Hepatocyte (in vitro differentiated cells): Measurements from ENCODE around the gene WHRN. TPM values are rescaled to one million over a fixed set of nuclear protein-coding genes. Genes with fewer than 3 reads are reported as not detected.

ENCODE experiments used
- DNase-seq: peaks from one replicate; pipeline ENCODE4 v3.0.0-alpha.2; 2016; ENCODE audit warnings: low spot score
- H2AFZ ChIP-seq: fragments of 200-600 bp; sonication (generic); 2 replicates; pipeline ENCODE4 v1.6.0; 2016; ENCODE audit warnings: antibody characterized with exemption, mild to moderate bottlenecking
- H3K27ac ChIP-seq: fragments of 200-600 bp; sonication (generic); 2 replicates; pipeline ENCODE4 v1.5.1; 2016; ENCODE audit warnings: mild to moderate bottlenecking
- H3K27me3 ChIP-seq: fragments of 200-600 bp; sonication (generic); 2 replicates; pipeline ENCODE4 v1.6.1; 2016
- H3K36me3 ChIP-seq: fragments of 200-600 bp; sonication (generic); replicated peaks from 2 replicates; pipeline ENCODE4 v1.5.1; 2016; ENCODE audit warnings: low read depth; ENCODE audit not compliant: insufficient read depth
- H3K4me1 ChIP-seq: fragments of 200-600 bp; sonication (generic); 2 replicates; pipeline ENCODE4 v1.5.1; 2016; ENCODE audit warnings: mild to moderate bottlenecking, moderate library complexity; ENCODE audit not compliant: insufficient read depth
- H3K4me2 ChIP-seq: fragments of 200-600 bp; sonication (generic); 2 replicates; pipeline ENCODE4 v1.6.0; 2016
- H3K4me3 ChIP-seq: fragments of 200-600 bp; sonication (generic); 2 replicates; pipeline ENCODE4 v1.5.1; 2016; ENCODE audit warnings: mild to moderate bottlenecking
- H3K79me2 ChIP-seq: fragments of 200-600 bp; sonication (generic); 2 replicates; pipeline ENCODE4 v1.6.0; 2017; ENCODE audit warnings: mild to moderate bottlenecking
- H3K9me2 ChIP-seq: fragments of 200-600 bp; sonication (generic); replicated peaks from 2 replicates; pipeline ENCODE4 v1.6.0; 2017; ENCODE audit warnings: mild to moderate bottlenecking; ENCODE audit not compliant: insufficient read depth
- H3K9me3 ChIP-seq: fragments of 200-600 bp; sonication (generic); 2 replicates; pipeline ENCODE4 v1.5.1; 2016; ENCODE audit warnings: low read depth, mild to moderate bottlenecking
- H4K20me1 ChIP-seq: fragments of 200-600 bp; sonication (generic); 2 replicates; pipeline ENCODE4 v1.6.0; 2016; ENCODE audit warnings: mild to moderate bottlenecking; ENCODE audit not compliant: insufficient read depth, poor library complexity, severe bottlenecking
- CTCF ChIP-seq: fragments of 200-600 bp; sonication (generic); IDR thresholded peaks from 2 replicates; pipeline ENCODE4 v1.5.1; 2016; ENCODE audit warnings: antibody characterized with exemption, mild to moderate bottlenecking; ENCODE audit not compliant: poor library complexity
- EZH2 ChIP-seq: fragments of 200-600 bp; sonication (generic); IDR thresholded peaks from 2 replicates; pipeline ENCODE4 v1.6.1; 2016; ENCODE audit warnings: antibody characterized with exemption, mild to moderate bottlenecking, borderline replicate concordance
- EZH2phosphoT487 ChIP-seq: fragments of 200-600 bp; sonication (generic); IDR thresholded peaks from one replicate; pipeline ENCODE4 v1.6.1; 2018; ENCODE audit warnings: antibody characterized with exemption, mild to moderate bottlenecking, low read depth, moderate library complexity; ENCODE audit not compliant: unreplicated experiment, severe bottlenecking
- WGBS: methylation state at CpG from one replicate; pipeline ENCODE4 v1.1.6; 2016; ENCODE audit warnings: low lambda C conversion rate; ENCODE audit errors: missing lambda C conversion rate; 5-methylcytosine and 5-hydroxymethylcytosine counted together
- polyA plus RNA-seq: library from polyadenylated mRNA; unstranded; fragments of >200 nt; fragmentation: Nextera tagmentation; extraction: Ambion mirVana; gene quantifications from 2 replicates; pipeline ENCODE4 v1.2.1, GENCODE V29; 2016
- total RNA-seq: library from RNA; depleted of rRNA; stranded (reverse); fragments of >200 nt; gene quantifications from 2 replicates; pipeline ENCODE4 v1.2.3, GENCODE V29; 2014

WHRN gene
- total and polyA plus RNA-seq, 2 experiments from 2014 or later: 3.2 to 6.6 TPM

DNA sequence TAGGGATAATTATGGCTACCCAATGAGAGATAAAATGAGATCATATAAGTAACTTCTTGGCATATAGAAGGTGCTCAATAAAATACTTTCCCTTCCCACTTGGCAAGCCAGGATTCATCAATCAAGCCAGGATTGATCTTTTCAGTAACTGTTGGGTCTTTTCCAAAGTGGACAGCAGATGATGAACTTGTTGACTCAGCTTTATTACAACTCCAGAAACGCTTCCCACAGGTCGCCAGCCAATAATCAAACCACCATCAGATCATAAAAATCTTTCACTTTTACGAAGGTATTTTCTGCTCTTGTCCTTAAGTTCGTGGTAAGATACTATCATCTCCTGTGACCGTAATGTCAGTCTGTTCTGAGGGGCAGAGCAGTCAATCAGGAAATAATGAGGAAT lies 39.8 kb upstream of the WHRN start:
- Histone ChIP-seq H4K20me1 (no peaks in the 10 kb centered on the region), H3K4me1 (no peaks in the 10 kb centered on the region), H3K36me3 (no peaks in the 10 kb centered on the region), H3K9me3 (no peaks in the 10 kb centered on the region), H3K27ac (no peak overlapping the region), H2AFZ (no peak overlapping the region), H3K27me3 (peaks cover 3% of the 10 kb centered on the region), H3K4me3 (no peak overlapping the region), H3K4me2 (no peak overlapping the region), H3K79me2 (no peaks in the 10 kb centered on the region), H3K9me2 (no peaks in the 10 kb centered on the region)
- 45% methylated on average over 5 of the region's 5 CpGs for WGBS
- no peak for DNase-seq
- TF ChIP-seq EZH2phosphoT487 (no peak), CTCF (no peak), EZH2 (no peak)

DNA sequence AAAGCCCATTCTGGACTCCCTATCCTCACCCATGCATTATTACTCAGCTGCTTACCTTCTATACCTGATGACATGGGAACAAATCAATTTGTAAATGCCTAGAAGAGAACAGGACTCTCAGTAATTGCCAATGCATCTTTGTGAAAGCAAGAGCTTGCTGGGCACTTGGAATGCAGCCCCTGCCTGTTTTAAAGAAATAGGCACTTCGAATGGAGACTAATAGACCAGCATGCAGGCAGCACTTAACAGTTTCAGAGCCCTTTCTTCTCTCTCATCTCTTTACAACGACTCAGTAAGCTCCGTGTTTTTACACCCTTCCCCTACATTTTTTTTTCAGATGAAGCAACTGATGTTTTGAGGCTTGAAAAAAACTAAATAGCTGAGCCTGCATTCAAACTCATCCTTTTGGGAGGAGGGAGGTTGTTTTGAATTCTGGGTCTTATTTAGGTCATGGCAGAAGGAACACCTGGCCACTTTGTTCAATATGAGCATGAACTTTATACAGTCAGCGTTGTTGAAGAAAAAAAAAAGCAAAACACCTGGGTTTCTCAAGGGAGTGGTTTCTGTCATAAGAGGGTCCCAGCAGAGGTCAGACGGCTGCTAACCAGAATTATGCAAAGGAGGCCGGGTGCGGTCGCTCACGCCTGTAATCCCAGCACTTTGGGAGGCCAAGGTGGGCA lies 34.6 kb upstream of the WHRN start:
- H2AFZ ChIP-seq: no peak overlapping the region

DNA sequence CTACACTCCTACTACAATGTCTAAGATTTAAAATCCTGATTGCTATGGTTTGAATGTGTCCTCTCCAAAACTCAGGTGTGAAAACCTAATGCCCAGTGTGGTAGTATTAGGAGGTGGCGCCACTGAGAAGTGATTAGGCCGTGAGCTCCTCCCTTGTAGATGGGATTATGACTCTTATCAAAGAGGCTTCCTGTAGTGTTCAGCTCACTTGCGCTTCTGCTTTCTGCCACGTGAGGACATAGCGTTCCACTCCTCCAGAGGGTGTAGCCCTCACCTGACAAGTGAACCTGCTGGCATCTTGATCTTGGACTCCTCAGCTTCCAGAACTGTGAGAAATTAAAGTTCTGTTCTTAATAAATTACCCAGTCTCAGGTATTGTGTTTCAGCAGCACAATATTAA lies 33.0 kb upstream of the WHRN start:
- Histone ChIP-seq H2AFZ (no peak overlapping the region), H3K9me2 (no peaks in the 10 kb centered on the region), H3K36me3 (no peaks in the 10 kb centered on the region), H3K27me3 (peaks cover 12% of the 10 kb centered on the region), H3K4me2 (no peak overlapping the region), H3K9me3 (no peaks in the 10 kb centered on the region), H3K4me1 (no peaks in the 10 kb centered on the region), H4K20me1 (no peaks in the 10 kb centered on the region), H3K27ac (no peak overlapping the region), H3K4me3 (no peak overlapping the region), H3K79me2 (no peaks in the 10 kb centered on the region)
- TF ChIP-seq CTCF: peak; percentile 21
- no peak for TF ChIP-seq EZH2phosphoT487
- DNase-seq: peak; percentile 64
- 16% methylated on average over 5 of the region's 5 CpGs for WGBS

More for the DNA sequence above, 34.6 kb upstream of the WHRN start:
- Histone ChIP-seq H3K79me2 (no peaks in the 10 kb centered on the region), H3K9me2 (no peaks in the 10 kb centered on the region), H3K4me1 (no peaks in the 10 kb centered on the region), H3K27ac (no peak overlapping the region), H3K36me3 (no peaks in the 10 kb centered on the region), H4K20me1 (no peaks in the 10 kb centered on the region), H3K27me3 (peaks cover 14% of the 10 kb centered on the region), H3K4me3 (no peak overlapping the region), H3K9me3 (no peaks in the 10 kb centered on the region), H3K4me2 (no peak overlapping the region)
- 70% methylated on average over 9 of the region's 9 CpGs for WGBS
- TF ChIP-seq EZH2phosphoT487 (no peak), EZH2 (no peak), CTCF (no peak)
- no peak for DNase-seq
